Body of pancreas (tissue), 4 donors: Measurements from ENCODE around the gene ARVCF. TPM values are rescaled to one million over a fixed set of nuclear protein-coding genes. Genes with fewer than 3 reads are reported as not detected.

Experiments used
- ATAC-seq: fragments of 150-250 bp; one replicate; pipeline ENCODE4 v1.9.1; 2016
- DNase-seq, 4 donors: peaks; one replicate each; pipeline ENCODE4 v3.0.0-alpha.2; 2019
- H3K27ac ChIP-seq, 4 donors: fragments of 200-600 bp; sonication (generic); 1 replicate in 3 of 4; 2 replicates in 1 of 4; pipeline versions ENCODE4 v1.5.1 to v1.6.1; 2016 to 2019; ENCODE audit warnings: mild to moderate bottlenecking in 1 of 4, mixed read lengths in 1 of 4, moderate library complexity in 1 of 4
- H3K27me3 ChIP-seq, 2 donors: fragments of 200-600 bp; sonication (generic); one replicate each; pipeline ENCODE4 v1.6.0; 2016; ENCODE audit warnings: mild to moderate bottlenecking in 1 of 2
- H3K36me3 ChIP-seq, 2 donors: fragments of 200-600 bp; sonication (generic); replicated peaks in 1 of 2; 2 replicates each; pipeline ENCODE4 v1.5.1; 2016; ENCODE audit warnings: low read depth in 2 of 2; ENCODE audit not compliant: insufficient read depth in 1 of 2
- H3K4me1 ChIP-seq: fragments of 200-600 bp; sonication (generic); one replicate; pipeline ENCODE4 v1.6.0; 2016
- H3K4me3 ChIP-seq, 2 donors: fragments of 200-600 bp; sonication (generic); 1 replicate in 1 of 2; 2 replicates in 1 of 2; pipeline ENCODE4 v1.5.1; 2016 to 2019
- H3K9me3 ChIP-seq, 3 donors: fragments of 200-600 bp; sonication (generic); 1 replicate in 2 of 3; 2 replicates in 1 of 3; pipeline ENCODE4 v1.5.1; 2016
- POLR2A ChIP-seq, 3 donors: fragments of 450-650 bp; IDR thresholded peaks; one replicate each; pipeline ENCODE4 v1.6.1; 2016; ENCODE audit warnings: antibody characterized with exemption in 3 of 3, mild to moderate bottlenecking in 2 of 3
- WGBS, 2 donors: methylation state at CpG; one replicate each; pipeline ENCODE4 v1.1.5; 2017; 5-methylcytosine and 5-hydroxymethylcytosine counted together
- intact Hi-C: fragments of 100-400 bp; cut with DNase I; formaldehyde crosslinking; loops from one replicate; pipeline ENCODE4 v1.15.1; 2023
- total RNA-seq, 2 donors: library from RNA; depleted of rRNA; stranded (reverse); fragments of >200 nt; gene quantifications; one replicate each; pipeline ENCODE4 v1.1.0, GENCODE V29; 2016
- TF ChIP-seq, protein P1 (sequence below), 7 experiments: fragments of 450-650 bp in 4 of 7; fragments of 200-600 bp in 3 of 7; sonication (generic) in 3 of 7; IDR thresholded peaks; one replicate each; pipeline ENCODE4 v1.5.1; 2016 to 2019; ENCODE audit warnings: antibody characterized with exemption in 7 of 7

ARVCF gene
- total RNA-seq, 2 donors from 2014 or later: 36.6 to 150 TPM

DNA sequence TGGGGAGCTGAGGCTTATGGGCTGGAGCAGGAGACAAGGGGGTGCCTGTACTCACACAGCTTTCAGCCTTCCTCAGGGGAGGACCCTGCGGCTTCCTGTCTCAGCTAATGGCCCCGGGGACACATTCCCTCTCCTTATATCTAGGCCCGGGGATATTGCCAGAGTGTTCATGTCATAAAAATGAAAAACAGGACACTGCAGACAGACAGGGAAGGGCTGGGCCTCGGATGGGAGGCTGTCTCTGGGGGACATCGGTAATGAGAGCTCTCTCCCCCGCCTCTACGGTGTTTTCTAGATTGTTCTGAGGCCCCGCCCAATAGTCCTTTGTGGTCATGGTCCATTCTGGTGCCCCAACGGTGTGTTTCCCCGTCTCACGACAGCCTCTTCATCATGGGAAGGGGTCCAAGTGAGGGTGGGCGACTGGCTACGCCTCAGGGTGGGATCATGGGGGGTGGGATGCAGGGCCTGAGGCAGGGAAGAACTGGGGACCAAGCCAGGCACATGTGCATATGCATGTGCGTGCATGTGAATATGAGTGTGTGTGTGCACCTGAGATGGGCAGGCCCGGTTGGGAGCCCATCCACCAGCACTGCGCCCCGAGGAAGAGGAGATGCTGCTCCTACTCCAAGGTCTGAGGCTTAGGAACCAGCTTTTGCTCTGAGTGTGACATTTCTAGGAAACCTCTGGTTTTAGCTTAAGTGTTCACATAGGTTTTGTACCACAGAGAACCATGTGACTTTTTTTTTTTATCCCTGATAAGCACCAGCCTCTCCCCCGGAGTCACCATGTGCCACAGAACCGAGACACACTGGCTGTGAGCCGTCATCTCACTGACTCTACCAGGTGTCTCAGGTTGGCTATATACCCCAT lies 5.3 kb downstream of the ARVCF start:
- H3K27ac ChIP-seq: no peak overlapping the region
- DNase-seq (no peak), ATAC-seq (no peak)
- peaks cover 13% of the 10 kb centered on the region for H3K4me1 ChIP-seq
- no peaks in the 10 kb centered on the region for H3K36me3 ChIP-seq
- no peak overlapping the region for H3K4me3 ChIP-seq
- no peak for TF ChIP-seq POLR2A (IDR thresholded peaks at IDR 0.05)
- TF ChIP-seq, protein P1, sequence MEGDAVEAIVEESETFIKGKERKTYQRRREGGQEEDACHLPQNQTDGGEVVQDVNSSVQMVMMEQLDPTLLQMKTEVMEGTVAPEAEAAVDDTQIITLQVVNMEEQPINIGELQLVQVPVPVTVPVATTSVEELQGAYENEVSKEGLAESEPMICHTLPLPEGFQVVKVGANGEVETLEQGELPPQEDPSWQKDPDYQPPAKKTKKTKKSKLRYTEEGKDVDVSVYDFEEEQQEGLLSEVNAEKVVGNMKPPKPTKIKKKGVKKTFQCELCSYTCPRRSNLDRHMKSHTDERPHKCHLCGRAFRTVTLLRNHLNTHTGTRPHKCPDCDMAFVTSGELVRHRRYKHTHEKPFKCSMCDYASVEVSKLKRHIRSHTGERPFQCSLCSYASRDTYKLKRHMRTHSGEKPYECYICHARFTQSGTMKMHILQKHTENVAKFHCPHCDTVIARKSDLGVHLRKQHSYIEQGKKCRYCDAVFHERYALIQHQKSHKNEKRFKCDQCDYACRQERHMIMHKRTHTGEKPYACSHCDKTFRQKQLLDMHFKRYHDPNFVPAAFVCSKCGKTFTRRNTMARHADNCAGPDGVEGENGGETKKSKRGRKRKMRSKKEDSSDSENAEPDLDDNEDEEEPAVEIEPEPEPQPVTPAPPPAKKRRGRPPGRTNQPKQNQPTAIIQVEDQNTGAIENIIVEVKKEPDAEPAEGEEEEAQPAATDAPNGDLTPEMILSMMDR (IDR thresholded peaks at IDR 0.05): no peak
- 81 to 88% methylated on average over 17 to 20 of the region's 20 CpGs for WGBS, 2 donors
- H3K9me3 ChIP-seq: no peaks in the 10 kb centered on the region
- H3K27me3 ChIP-seq: no peaks in the 10 kb centered on the region
- intact Hi-C loops: no loop called here

DNA sequence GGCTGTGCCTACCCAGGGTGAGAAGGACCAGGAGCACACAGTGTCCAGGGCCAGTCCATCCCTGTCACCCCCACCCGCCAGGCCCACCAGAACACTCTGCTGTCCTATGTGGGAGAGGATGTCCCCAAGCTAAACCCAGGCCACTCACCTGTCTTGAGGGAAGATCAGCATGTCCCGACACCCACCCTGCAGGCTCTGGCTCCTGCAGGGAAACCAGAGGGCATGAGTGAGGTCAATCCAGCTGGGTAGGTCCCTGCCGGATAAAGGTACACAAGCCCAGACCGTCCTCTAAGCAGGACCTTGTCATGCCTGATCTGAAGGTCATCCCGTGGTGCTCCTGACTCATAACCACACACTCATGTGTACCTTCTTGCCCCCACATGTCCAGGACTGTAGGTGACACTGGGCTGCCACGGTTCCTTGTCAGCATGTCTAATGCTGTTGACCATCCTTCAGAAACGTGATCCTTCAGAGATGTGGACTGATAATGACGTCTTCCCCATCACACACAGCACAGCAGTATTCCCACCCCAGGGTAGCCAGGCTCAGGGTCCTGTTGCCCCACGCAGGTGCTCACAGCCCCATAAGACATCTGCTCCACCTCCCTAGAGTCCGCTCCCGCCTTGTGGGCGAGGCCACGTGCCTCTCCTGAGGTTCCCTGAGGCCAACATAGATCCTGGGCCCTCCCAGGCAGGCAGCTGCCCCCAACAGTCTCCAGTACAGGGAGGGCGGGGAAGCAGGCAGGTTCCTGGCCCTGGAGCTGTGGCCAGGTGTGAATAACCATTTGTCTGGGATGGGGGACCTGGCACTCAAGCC lies 6.1 kb downstream of the ARVCF start:
- Histone ChIP-seq H3K4me3 (no peak overlapping the region), H3K27ac (no peak overlapping the region), H3K36me3 (no peaks in the 10 kb centered on the region), H3K27me3 (no peaks in the 10 kb centered on the region), H3K4me1 (peaks cover 6% of the 10 kb centered on the region), H3K9me3 (no peaks in the 10 kb centered on the region)
- no peak for DNase-seq
- TF ChIP-seq, protein P1 (IDR thresholded peaks at IDR 0.05): no peak
- TF ChIP-seq POLR2A (IDR thresholded peaks at IDR 0.05): no peak
- ATAC-seq: no peak
- WGBS, 2 donors: 72% methylated on average over 14 of the region's 14 CpGs; no CpG with 5 or more reads in 1 of the 2 donors
- intact Hi-C loops: no loop called here

DNA sequence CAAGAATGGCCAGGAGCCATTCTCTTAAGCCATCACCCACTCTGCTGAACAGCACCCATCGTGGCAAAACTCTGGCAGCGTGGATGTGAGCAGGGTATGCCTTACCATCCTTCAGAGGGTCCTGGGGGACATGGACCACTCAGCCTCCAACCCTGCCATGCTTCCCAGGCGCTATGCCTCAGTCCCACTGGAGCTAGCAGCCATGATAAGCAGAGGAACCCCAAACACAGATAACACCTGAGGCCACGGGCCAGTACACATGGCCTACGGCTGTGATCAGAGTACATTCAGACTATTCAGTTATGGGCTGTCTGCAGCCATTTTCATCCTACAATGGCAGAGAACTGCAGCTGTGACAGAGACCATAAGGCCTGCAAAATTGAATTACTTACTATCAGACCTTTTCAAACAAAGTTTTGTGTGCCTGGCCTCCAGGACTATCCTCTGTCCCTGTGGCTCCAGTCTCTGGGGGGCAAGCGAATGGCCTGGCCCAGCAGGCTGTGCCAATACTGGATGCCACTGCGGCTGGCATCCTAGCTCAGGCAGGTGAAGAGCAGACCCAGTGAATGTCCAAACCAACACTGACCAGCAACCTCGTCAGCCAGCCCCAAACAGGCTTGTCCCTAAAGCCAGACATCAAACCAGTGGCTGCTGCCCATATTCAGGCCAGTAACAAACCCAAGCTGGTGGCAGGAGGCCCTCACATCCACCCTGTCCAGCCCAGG lies 6.9 kb downstream of the ARVCF start:
- ATAC-seq (no peak), DNase-seq (no peak)
- Histone ChIP-seq H3K9me3 (no peaks in the 10 kb centered on the region), H3K27me3 (no peaks in the 10 kb centered on the region), H3K27ac (no peak overlapping the region), H3K4me3 (no peak overlapping the region), H3K36me3 (no peaks in the 10 kb centered on the region), H3K4me1 (no peaks in the 10 kb centered on the region)
- WGBS, 2 donors: 79% methylated on average over 7 of the region's 8 CpGs; no CpG with 5 or more reads in 1 of the 2 donors
- TF ChIP-seq POLR2A (IDR thresholded peaks at IDR 0.05): no peak
- TF ChIP-seq, protein P1 (IDR thresholded peaks at IDR 0.05): no peak
- intact Hi-C loops: no loop called here

DNA sequence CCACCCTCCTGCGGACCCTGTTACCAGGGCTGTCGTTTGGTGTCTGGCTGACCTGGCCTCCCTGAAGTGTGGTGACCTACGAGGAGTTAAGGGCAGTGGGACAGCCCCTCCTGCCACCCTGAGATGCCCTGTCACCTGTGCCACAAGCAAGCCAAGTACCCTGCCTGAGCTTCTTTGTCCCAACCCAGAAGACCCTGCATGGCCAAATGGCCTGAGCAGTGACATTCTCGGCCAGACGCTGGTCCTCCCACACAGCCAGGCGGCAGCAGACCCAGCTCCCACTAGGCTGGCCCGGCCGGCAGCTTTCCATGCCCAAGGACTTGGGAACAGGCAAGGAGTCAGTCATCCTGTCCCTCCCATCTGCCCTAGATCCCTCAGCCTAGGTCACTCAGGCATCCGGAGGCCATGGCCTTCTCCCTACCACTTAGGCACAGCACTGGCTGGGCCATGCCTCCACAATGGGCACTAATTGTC lies 7.6 kb downstream of the ARVCF start:
- no peak overlapping the region for H3K4me3 ChIP-seq
- no peak for TF ChIP-seq POLR2A (IDR thresholded peaks at IDR 0.05)
- TF ChIP-seq, protein P1 (IDR thresholded peaks at IDR 0.05): no peak
- ATAC-seq (no peak), DNase-seq (no peak)
- no peak overlapping the region for H3K27ac ChIP-seq
- no peaks in the 10 kb centered on the region for H3K27me3 ChIP-seq
- no peaks in the 10 kb centered on the region for H3K36me3 ChIP-seq
- H3K9me3 ChIP-seq: no peaks in the 10 kb centered on the region
- intact Hi-C loops: no loop called here
- 94 to 100% methylated on average over 1 to 9 of the region's 9 CpGs for WGBS, 2 donors
- H3K4me1 ChIP-seq: no peaks in the 10 kb centered on the region
